Medulla oblongata (tissue), 1 donor: ENCODE results near the gene DLGAP5.

Source experiments
- DNase-seq: peaks from one replicate; pipeline ENCODE4 v3.0.0-alpha.2; 2015; ENCODE audit errors: extremely low spot score

DLGAP5 gene

DNA sequence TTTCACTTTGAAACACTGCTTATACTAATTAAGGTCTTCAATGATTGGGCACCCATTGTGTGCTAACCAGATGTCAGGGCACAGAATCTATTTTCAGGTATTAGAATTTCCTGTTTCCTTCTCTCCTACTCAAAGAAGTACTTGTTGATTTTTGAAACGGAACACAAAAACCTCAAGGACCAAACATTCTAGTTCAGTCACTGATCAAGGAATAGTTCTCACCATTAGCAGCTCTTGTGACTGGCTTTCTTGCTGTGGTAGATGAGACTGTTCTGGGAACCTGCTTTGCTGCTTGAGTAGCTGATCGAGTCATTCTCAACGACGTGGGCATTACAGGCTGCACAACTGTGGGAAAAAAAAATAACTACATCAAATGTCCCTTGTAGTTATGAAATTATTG lies 11.0 kb downstream of the DLGAP5 start:
- no peak for DNase-seq

DNA sequence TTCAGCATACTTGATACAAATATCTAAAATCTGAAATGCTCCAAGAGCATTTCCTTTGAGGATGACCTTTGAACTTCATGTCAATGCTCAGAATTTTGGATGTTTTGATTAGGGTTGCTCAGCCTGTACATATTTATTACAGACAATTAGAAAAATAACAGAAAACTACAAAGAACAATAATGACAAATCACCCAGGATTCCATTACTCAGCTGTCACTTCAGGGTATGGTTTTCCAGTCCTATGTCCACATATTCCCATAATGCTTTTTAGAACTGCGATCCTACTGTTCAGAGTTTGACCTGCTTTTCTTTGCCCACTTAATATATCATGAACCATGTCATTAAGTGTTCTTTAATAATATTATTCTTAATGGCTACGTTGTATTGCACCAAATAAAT lies 11.4 kb downstream of the DLGAP5 start:
- no peak for DNase-seq

DNA sequence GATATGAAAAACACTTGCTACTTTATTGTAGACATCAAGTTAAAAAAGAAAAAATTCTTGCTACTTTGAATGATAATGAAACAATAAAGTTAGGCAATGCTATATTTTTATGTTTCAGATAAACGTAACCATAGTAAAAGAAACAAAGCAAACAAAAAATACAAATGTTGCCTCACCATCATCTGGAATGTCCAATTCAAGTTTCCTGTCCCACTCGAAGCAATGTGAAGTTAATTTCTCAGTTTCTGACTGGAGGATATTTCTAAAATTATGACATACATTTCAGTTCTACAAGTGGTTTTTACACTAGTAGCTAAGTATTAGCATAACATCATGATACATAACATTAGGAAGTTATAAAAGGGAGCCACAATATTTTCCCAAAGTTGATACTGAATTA lies 20.9 kb downstream of the DLGAP5 start:
- DNase-seq, result no peak

DNA sequence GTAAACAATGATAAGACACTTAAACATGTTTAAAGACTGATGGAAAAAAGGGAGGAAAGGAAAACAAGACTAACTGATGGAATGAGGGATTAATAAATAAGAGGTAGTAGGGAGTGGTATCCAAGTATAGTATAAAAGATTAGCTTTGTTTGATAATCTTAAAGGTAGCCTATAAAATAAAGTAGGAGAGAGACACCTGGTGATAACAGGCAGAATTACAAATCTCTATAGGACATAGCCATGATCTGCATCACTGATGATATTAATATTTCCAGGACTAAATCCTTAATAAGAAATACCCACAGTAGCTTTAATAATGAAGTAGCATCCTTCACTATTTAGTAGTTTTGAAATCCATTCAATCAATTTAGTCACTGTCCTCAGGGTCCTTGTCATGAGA lies 30.4 kb downstream of the DLGAP5 start:
- peak; percentile 43 for DNase-seq

DNA sequence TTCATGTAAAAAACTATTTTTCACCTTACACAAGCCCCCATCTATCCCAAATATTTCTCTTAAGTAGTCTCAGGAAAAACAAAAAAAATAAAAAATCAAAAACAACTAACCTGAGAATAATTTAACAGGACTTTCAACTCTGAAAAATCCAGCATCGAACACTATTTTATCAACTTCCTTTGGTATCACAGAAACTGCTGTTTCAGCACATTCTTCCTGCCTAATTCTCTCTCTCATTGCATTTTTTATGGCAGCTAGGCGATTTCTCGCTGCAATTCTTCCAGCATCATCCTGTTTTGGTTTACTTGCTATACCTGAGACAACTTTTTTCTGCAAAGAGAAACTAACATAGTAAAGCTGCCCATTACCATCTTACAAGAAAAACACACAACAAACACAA lies 33.0 kb downstream of the DLGAP5 start:
- DNase-seq, result no peak

DNA sequence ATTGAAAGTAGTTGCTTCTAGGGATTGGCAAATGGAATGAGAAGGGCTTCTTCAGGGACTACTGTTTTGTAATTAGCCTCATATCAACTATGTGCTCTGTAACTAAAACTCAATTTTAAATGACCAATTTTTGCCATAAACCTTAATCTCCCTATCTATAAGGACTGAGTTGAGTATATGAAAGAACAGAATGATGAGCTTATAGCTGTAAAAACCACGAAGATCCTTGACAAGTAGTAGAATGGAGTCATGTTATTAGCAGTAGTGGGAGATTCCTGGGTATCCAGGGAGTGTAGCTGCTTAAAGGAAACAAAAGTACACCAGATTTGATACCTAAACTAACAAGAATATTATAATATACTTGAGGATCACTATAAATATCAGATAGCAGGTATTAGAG lies 34.3 kb downstream of the DLGAP5 start:
- no peak for DNase-seq

DNA sequence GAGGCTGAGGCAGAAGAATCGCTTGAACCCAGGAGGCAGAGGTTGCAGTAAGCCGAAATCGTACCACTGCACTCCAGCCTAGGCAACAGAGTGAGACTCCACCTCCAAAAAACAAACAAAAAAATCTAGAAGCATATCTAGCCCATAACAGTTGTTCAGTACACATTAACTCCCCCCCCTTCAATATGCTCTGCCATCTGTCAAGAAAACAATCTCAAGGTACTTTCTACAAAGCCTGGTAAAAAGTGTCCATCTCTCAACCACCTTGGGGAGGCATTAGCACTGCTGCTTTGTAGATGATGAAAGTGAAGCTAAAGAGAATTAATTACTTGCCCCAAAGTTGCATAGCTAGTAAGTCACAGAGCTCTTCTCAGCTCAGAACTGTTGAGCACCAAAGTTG lies 37.4 kb downstream of the DLGAP5 start:
- no peak for DNase-seq

DNA sequence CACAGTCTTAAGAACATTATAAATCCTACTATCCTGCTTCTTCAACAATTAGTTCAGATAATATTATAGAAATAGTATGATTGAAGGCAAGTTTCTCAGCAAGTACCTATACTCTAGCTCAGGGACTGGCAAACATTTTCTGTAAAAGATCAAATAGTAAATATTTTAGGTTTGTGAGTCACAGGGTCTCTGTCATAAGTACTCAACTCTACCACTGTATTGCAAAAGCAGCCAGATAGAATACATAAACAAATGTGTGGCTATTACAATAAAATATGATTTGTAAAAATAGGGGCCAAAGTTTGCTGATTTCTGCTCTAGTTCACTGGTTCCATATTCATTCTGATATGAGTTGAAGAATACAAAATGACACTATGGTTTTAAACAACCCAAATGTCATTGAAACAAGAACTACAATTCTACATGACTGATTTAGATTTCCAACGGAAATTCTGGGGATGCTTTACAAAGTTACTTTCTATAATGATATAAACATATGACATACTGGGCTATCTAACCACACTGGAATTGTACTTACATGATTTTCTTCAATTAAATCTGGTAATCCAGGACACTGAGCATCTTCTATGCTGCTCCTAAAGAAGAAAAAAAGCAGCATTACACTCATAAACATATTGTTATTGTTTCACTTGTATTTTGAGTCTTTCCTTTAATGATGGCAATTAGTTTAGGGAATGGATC lies 39.2 kb downstream of the DLGAP5 start:
- DNase-seq, result no peak

DNA sequence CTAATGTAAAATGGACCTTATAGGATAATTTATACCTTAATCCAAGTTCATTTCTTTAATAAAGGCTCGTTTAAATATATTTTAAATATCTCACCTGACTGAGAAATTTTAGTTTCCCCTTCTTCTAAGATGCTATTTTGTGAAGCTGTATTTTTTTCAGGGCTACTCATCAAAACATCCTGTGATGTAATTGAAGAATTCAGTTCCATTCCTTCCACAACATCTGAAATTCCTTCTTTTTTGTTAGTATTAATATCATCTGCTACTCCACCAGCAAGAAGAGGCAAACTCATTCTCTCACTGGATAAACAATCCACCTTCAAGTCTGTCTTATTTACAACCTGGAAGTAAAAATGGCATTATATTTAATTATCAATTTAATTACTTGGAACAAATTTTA lies 39.8 kb downstream of the DLGAP5 start:
- DNase-seq, result no peak

DNA sequence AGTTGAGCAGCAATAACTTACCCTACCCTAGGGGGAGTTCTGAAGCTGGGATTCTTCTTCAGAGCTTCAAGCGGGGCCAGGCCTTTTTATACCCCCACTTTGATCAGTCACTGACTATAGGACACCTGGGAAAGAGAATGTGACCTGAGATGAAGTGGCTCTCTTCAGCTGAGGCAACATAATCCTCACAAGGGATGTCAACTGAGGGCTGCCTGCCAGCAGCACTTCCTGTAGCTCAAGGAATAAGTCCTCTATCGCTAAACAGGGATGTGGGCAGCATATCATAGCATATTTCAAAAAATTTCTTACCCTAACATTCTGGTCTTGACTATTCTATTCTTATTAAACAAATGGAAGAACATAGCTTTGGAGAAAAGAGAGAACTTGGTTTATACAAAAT lies 45.0 kb downstream of the DLGAP5 start:
- no peak for DNase-seq

DNA sequence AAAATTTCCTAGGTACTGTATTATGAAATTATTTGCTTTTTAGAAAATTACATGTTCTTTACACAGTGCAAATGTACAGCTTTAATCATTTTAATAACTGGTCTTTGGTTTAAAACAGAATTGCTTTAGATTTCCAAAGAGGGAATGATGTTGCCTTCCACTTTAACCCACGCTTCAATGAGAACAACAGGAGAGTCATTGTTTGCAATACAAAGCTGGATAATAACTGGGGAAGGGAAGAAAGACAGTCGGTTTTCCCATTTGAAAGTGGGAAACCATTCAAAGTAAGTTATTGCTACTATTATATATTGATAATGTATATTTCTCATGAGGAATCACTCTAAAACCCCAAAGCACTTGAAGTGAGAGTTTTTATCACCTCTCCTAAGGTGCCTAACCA lies 48.9 kb downstream of the DLGAP5 start:
- DNase-seq, result peak; percentile 54

DNA sequence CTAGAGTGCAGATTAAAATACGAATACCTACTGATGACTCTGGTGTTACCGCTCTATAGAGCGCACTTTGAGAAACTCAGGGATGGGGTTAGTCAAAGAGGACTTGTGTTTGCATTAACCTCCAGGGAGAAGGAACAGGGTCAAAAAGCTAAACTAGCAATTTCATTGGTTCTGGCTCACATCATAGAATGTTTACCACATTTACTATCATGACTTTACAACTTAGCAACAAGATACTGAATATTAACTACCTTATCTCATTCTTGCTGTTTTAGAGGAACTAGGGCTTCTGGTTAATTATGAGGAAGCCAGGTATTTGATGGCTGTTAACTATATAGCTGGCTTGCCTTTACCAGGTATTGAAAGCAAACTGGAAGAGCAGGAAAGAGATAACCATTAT lies 49.6 kb downstream of the DLGAP5 start:
- DNase-seq, result no peak

DNA sequence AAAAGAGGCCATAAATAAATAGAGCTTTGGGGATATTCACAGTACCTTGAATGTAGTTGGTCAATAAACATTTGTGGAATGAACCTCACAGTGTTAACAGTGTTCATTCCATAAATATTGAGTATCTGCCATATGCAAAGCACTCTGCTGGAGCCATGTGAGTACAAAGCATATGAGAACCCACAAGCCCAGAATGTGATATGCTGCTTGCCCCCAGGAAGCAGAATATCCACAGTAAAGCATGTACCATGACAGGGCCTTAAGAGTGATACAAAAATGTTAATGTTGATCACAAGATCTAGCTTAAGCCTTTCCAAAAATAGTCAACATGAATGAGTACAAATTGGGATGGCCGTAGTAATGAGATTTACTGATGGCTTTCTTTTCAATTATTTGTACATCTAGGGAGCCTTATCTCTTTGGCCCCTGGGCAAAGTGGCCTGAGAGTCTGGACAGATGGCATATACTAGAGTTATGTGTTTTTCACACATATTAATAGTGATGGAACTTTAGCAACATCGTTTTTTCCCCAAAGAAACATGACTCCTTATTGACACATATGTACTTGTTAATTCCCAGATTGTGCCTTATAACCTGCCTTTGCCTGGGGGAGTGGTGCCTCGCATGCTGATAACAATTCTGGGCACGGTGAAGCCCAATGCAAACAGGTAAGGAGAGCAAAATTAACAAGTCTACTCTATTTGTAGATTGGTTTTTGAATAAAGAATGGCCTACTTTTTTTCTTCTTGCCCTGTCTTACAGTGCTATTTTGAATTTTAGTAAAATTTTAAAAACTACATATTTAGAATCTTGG lies 51.5 kb downstream of the DLGAP5 start:
- no peak for DNase-seq

DNA sequence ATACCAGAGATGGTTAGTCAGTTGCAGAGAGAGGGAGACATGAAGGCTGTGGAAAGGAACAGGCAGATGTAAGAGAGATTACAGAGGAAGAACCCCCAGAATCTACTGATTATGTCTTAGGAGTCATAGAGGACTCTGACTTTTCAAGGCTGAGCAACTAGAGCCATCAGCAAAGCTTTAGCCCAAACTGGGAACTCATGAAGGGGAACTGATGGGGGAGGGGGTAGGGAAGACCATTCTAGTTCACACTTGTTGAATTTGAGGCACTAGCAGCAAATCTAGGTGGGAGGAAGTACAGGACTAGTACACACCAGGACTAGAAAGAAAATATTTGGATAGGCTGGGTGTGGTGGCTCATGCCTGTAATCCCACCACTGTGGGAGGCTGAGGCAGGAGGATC lies 52.2 kb downstream of the DLGAP5 start:
- DNase-seq, result no peak

DNA sequence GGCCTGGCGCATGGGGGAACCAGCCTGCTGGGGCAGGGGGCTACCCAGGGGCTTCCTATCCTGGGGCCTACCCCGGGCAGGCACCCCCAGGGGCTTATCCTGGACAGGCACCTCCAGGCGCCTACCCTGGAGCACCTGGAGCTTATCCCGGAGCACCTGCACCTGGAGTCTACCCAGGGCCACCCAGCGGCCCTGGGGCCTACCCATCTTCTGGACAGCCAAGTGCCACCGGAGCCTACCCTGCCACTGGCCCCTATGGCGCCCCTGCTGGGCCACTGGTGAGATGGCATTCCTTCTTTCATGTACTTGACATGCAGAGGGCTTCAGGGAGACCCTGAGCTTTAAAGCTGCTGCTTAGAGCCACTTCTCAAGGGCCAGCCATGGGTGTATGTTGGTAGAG lies 53.3 kb downstream of the DLGAP5 start:
- no peak for DNase-seq

DNA sequence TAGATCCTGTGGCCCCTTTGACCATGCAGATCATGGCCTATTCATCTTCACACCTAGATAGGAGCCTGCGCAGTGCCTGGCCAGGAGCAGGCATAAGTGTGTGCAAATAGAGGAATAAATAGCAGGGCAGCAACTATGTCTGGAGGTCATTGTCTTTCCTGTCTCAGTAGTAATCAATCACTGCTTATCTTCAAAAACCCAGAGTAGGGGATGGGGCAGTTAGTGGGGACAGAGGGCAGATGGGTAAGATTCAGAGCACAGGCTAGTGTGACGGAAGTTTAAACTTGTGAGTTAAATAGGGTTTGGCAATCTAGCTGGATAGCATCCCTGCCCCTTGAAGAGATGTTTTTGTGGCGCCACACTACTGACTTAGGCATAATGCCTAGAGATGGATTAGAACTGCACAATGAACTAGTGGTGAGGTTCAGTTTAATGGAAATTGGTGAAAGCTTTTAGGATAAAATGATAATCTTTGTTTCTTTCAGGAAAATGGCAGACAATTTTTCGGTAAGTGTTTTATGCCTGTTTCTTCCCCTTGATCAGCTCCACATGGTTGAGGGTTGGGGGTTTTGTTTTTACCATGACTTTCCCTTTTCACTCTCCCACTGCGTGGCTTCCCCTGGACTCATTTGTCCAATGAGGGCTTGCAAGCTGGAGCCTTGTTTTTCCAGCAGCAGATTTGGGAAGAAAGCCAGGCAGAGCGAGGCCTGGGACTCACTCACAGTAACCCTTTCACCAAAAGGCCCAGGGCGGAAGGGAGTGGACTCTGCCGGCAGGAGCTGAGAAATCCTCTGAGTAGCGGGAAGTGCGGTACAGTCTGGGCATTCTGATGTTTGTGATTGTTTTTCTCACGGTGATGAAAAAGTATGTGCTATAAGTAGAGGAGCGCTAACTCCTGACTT lies 54.2 kb downstream of the DLGAP5 start:
- peak; percentile 89 for DNase-seq

DNA sequence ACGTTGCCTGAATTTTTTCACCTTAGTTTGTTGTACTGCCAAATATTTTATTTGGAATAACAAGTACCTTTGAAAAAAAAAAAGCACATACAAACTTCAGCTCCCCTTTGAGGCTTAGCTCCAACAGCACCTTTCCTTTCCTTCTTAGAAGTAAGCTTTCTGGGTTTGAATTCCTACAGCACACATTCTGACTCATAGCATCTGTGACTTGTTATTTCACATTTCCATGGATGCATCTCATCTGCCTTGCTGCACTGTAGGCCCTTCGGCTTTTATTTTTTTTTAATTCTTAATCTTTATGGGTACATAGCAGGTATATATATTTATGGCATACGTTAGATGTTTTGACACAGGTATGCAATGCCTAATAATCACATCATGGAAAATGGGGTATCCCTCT lies 55.1 kb downstream of the DLGAP5 start:
- no peak for DNase-seq

DNA sequence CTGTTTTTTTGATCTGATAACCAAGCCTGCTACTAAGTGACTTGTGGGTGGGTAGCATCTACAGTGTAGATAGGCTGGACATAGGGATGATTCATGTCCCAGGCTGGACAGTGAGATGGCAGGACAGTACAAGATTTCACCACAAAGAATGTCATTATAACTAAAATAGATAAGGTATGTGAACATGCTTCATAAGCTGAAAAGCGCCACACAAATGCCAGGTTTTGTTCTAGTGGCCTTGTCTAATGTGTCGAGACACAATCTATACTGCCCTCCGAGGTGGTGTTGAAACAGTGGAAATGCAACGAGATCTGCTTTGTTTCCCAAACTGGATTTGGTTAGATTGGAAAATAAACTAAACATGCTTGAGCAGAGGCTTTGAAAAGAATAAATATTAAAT lies 58.0 kb downstream of the DLGAP5 start:
- DNase-seq, result no peak

DNA sequence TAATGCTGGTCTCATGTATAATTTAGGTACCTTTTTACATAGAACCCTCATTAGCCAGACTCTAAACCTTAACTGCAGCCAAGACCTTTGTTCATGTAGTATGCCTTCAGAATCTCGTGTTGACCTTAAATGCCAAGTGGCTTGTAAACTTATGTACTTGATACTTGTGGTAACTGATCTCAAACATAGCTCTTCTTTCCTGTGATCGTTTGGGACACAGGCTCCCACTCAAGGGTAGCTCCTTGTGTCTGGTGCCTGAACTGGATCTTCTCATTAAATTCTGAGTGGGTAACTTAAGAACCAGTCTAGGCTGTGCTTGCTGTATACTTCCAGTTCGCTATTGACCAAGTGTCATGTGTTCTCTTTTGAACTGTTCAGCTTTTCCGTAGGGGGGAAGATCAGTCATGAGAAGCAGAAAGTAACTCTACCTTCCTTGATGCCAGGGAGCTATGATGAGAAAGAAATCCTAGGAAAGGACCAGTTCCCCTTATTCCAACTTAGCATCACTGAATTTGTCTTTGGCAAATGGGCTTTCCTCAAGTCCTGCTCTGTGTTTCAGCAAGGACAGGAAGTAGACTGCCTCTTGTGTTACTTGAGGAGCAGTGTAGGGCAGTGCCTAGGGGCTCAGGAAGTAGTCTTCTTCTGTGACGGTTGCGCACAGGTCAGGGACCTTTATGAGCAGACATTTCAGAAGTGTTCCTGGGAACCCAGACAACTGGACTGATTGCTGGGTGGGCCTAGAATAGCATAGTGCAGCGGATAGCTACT lies 59.8 kb downstream of the DLGAP5 start:
- DNase-seq, result no peak

DNA sequence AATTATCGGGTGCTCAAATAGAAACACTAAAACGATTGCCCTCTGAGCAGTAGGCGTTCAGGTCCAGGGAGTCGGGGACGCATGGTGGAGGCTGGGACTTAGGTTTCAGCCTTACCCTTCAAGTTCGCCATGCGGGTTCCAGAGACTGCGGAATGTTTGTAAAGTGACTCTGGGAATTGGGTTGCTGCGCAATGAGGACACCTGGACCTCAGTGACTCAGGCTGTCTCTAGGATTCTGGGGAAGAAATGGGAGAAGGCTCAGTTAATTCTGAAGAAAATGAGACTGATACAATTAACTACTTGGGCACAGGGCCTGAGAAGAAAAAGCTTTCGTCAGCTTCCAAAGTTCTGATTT lies 61.2 kb downstream of the DLGAP5 start:
- no peak for DNase-seq

DNA sequence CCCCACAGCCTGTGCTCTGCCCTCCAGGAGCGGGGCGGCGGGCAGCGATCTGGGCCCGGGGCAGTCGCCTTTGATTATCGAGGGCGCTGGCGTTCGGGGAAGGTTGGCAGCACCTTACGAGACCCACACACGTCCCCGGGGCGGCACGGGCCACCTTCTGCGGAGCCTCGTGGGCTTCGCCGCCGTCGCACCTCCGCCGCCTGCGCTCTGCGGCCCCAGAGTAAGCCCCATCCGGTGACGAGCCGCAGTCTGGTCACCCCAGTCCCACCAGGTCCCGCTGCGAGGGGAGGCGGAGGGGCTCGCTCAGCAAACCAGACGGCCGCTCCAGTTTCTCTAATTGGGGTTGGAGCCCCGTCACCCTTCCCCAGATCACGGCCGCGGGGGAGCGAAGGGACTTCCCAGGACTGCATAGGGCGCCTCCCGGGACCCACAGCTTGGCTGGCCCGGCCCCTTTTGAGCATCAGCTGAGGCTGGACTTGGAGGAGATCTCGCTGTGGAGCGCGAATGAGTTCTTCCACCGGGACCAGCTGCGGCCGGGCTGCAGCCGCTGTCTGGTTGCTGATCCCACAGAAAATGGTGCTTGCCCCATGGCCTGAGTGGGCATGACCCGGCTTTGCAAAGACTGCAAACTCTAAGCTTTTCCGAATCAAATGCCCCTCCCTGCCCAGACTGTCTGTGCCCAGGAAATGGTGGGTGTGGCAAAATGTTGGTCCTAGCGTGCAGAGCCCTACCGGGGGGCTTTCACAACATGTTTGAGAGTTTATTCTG lies 61.8 kb downstream of the DLGAP5 start:
- peak; percentile 31 for DNase-seq
